ENCODE data around the gene IL16. TPM values are rescaled to one million over a fixed set of nuclear protein-coding genes. Genes with fewer than 3 reads are reported as not detected.

The IL16 gene
- total and polyA plus RNA-seq, 7 experiments from 2014 or later: 125 to 547 (median 319) TPM

- H3K36me3 Mint-ChIP-seq: no peaks in the 10 kb centered on the region
- H3K4me1 Mint-ChIP-seq: peaks cover 29 to 50% (median 38%) of the 10 kb centered on the region in 7 donors
- peaks cover 0 to 4% (median 2%) of the 10 kb centered on the region in 5 donors for H3K27me3 Mint-ChIP-seq
- ChIA-PET POLR2A (interaction anchor here (0.6 to 17.1 kb wide), 2 partner anchors 30 to 44 kb away, joined by 3 to 642 read pairs; no protein-coding TSS in a partner anchor), CTCF (no interaction called here)
- Histone ChIP-seq H3K9me3 (ENCODE audit: control insufficient read depth in 2 of 3, low read length in 3 of 3) (no peaks in the 10 kb centered on the region), H3K27me3 (ENCODE audit: control insufficient read depth in 2 of 2, insufficient read depth in 2 of 2, low read length in 2 of 2) (no peaks in the 10 kb centered on the region), H3K36me3 (ENCODE audit: control insufficient read depth in 2 of 3, insufficient read depth in 3 of 3, low read length in 3 of 3) (no peaks in the 10 kb centered on the region), H3K27ac (ENCODE audit: low read depth, low read length) (no peak overlapping the region), H3K4me1 (ENCODE audit: control insufficient read depth in 2 of 2, insufficient read depth in 2 of 2, low read length in 2 of 2) (peaks cover 9 to 22% of the 10 kb centered on the region in 2 donors), H3K4me3 (ENCODE audit: low read length) (no peak overlapping the region)
- H3K27ac Mint-ChIP-seq: peak overlapping the region in 2 of 9 donors; percentile 10 to 49
- intact Hi-C loops (cut with micrococcal nuclease): loop anchor here in 1 of 2 donors (10.0 kb wide), 1 partner anchor 215 kb away; no protein-coding TSS in a partner anchor
- ATAC-seq (no peak), DNase-seq (no peak)
- H3K9me3 Mint-ChIP-seq: no peaks in the 10 kb centered on the region
- H3K4me3 Mint-ChIP-seq: no peak overlapping the region
Measured at GRCh38 chr15:81270188-81270587, 73.5 kb downstream of the IL16 start.

- Mint-ChIP-seq H3K36me3 (peaks cover 0 to under 1% (median 0%) of the 10 kb centered on the region in 5 donors), H3K27ac (peak overlapping the region in 1 of 9 donors; percentile 10), H3K4me3 (no peak overlapping the region), H3K9me3 (no peaks in the 10 kb centered on the region), H3K27me3 (no peaks in the 10 kb centered on the region), H3K4me1 (peaks cover 26 to 50% (median 38%) of the 10 kb centered on the region in 7 donors)
- Histone ChIP-seq H3K9me3 (ENCODE audit: control insufficient read depth in 2 of 3, low read length in 3 of 3) (no peaks in the 10 kb centered on the region), H3K4me3 (ENCODE audit: low read length) (no peak overlapping the region), H3K27ac (ENCODE audit: low read depth, low read length) (no peak overlapping the region), H3K27me3 (ENCODE audit: control insufficient read depth in 2 of 2, insufficient read depth in 2 of 2, low read length in 2 of 2) (no peaks in the 10 kb centered on the region), H3K4me1 (ENCODE audit: control insufficient read depth in 2 of 2, insufficient read depth in 2 of 2, low read length in 2 of 2) (peaks cover 6 to 21% of the 10 kb centered on the region in 2 donors), H3K36me3 (ENCODE audit: control insufficient read depth in 2 of 3, insufficient read depth in 3 of 3, low read length in 3 of 3) (no peaks in the 10 kb centered on the region)
- DNase-seq: no peak
- no peak for ATAC-seq
- ChIA-PET POLR2A (interaction anchor here (17.1 kb wide), 1 partner anchor 30 kb away, joined by 642 read pairs; no protein-coding TSS in a partner anchor), CTCF (interaction anchor here (0.6 to 1.3 kb wide), 3 partner anchors 10 to 66 kb away, joined by 3 read pairs; no protein-coding TSS in a partner anchor)
- intact Hi-C loops (cut with micrococcal nuclease): loop anchor here in 1 of 2 donors (10.0 kb wide), 1 partner anchor 214 kb away; no protein-coding TSS in a partner anchor
Measured at GRCh38 chr15:81270781-81271491, 74.3 kb downstream of the IL16 start.

GRCh38 chr15:81271761-81272644 is 75.3 kb downstream of the IL16 start:
- H3K36me3 ChIP-seq (ENCODE audit: control insufficient read depth in 2 of 3, insufficient read depth in 3 of 3, low read length in 3 of 3): no peaks in the 10 kb centered on the region
- H3K27me3 ChIP-seq (ENCODE audit: control insufficient read depth in 2 of 2, insufficient read depth in 2 of 2, low read length in 2 of 2): no peaks in the 10 kb centered on the region
- no peak overlapping the region for H3K27ac ChIP-seq (ENCODE audit: low read depth, low read length)
- no peaks in the 10 kb centered on the region for H3K27me3 Mint-ChIP-seq
- no peak for DNase-seq
- ATAC-seq: no peak
- CTCF ChIA-PET: interaction anchor here (1.1 to 6.2 kb wide), 7 partner anchors 9 to 128 kb away, joined by 3 to 128 read pairs (median 3); no protein-coding TSS in a partner anchor
- H3K4me1 ChIP-seq (ENCODE audit: control insufficient read depth in 2 of 2, insufficient read depth in 2 of 2, low read length in 2 of 2): peaks cover 0 to 27% of the 10 kb centered on the region in 2 donors
- intact Hi-C loops (cut with micrococcal nuclease): loop anchor here in 1 of 2 donors (10.0 kb wide), 1 partner anchor 213 kb away; no protein-coding TSS in a partner anchor
- H3K9me3 Mint-ChIP-seq: peaks cover under 1 to 9% (median 5%) of the 10 kb centered on the region in 11 donors
- H3K4me1 Mint-ChIP-seq: peaks cover 22 to 50% (median 37%) of the 10 kb centered on the region in 7 donors
- no peak overlapping the region for H3K4me3 Mint-ChIP-seq
- POLR2A ChIA-PET: interaction anchor here (0.7 to 17.1 kb wide), 2 partner anchors 29 to 42 kb away, joined by 4 to 642 read pairs; no protein-coding TSS in a partner anchor
- peak overlapping the region in 1 of 9 donors; percentile 45 for H3K27ac Mint-ChIP-seq
- peaks cover 3 to 4% (median 4%) of the 10 kb centered on the region in 5 donors for H3K36me3 Mint-ChIP-seq
- H3K9me3 ChIP-seq (ENCODE audit: control insufficient read depth in 2 of 3, low read length in 3 of 3): no peaks in the 10 kb centered on the region
- H3K4me3 ChIP-seq (ENCODE audit: low read length): no peak overlapping the region

DNA sequence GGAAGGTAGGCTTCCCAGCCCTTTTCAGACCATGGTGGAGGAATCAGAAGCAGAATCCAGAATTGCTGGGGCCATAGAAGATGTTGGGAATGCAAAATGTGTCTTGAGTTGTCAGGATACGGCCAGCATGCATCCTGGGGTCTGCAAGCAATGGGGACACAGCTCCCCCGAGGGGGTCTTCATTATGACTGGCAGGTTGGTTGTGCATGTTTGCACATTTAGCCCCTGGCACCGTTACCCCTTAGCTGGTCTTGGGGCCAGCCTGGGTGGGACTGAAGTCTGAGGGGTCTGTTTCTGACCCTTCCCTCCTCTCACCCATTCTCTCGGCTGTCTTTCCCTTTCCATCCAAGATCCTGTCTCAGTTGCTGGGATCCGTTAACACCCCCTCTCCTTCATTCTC is 76.5 kb downstream of the IL16 start:
- no peak for DNase-seq
- peaks cover 0 to 29% of the 10 kb centered on the region in 2 donors for H3K4me1 ChIP-seq (ENCODE audit: control insufficient read depth in 2 of 2, insufficient read depth in 2 of 2, low read length in 2 of 2)
- H3K4me3 ChIP-seq (ENCODE audit: low read length): no peak overlapping the region
- peaks cover 8 to 12% (median 8%) of the 10 kb centered on the region in 5 donors for H3K36me3 Mint-ChIP-seq
- H3K27me3 Mint-ChIP-seq: no peaks in the 10 kb centered on the region
- no peaks in the 10 kb centered on the region for H3K36me3 ChIP-seq (ENCODE audit: control insufficient read depth in 2 of 3, insufficient read depth in 3 of 3, low read length in 3 of 3)
- H3K27me3 ChIP-seq (ENCODE audit: control insufficient read depth in 2 of 2, insufficient read depth in 2 of 2, low read length in 2 of 2): no peaks in the 10 kb centered on the region
- no peak overlapping the region for H3K27ac ChIP-seq (ENCODE audit: low read depth, low read length)
- H3K4me3 Mint-ChIP-seq: no peak overlapping the region
- H3K27ac Mint-ChIP-seq: no peak overlapping the region
- no peak for ATAC-seq
- intact Hi-C loops (cut with micrococcal nuclease): loop anchor here in 1 of 2 donors (10.0 kb wide), 1 partner anchor 212 kb away; no protein-coding TSS in a partner anchor
- ChIA-PET POLR2A (interaction anchor here (1.6 to 17.1 kb wide), 3 partner anchors 27 to 127 kb away, joined by 5 to 642 read pairs (median 8); no protein-coding TSS in a partner anchor), CTCF (interaction anchor here (0.9 to 6.2 kb wide), 6 partner anchors 10 to 136 kb away, joined by 3 to 128 read pairs (median 6); no protein-coding TSS in a partner anchor)
- no peaks in the 10 kb centered on the region for H3K9me3 ChIP-seq (ENCODE audit: control insufficient read depth in 2 of 3, low read length in 3 of 3)
- H3K4me1 Mint-ChIP-seq: peaks cover 21 to 53% (median 43%) of the 10 kb centered on the region in 7 donors
- H3K9me3 Mint-ChIP-seq: peaks cover 3 to 16% (median 9%) of the 10 kb centered on the region in 11 donors

DNA sequence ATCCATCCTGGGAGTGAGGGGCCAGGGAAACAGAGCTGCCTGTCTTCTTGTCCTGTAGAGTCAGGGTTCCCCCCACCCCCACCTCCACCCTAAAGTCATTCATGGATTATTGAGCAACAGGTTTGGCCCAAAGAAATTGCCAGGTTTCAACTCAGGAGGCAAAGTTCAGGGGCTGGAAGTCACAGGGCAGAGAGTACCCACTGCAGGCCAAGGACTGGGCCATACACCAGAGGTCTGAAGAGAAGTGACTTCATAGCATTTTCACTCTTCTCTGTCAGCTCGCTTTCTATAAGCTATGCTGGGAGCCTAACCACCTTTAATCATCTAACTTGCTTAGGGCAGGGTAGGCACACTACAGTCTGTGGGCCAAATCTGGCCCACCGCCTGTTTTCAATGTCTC is 77.2 kb downstream of the IL16 start:
- Histone ChIP-seq H3K27me3 (ENCODE audit: control insufficient read depth in 2 of 2, insufficient read depth in 2 of 2, low read length in 2 of 2) (no peaks in the 10 kb centered on the region), H3K36me3 (ENCODE audit: control insufficient read depth in 2 of 3, insufficient read depth in 3 of 3, low read length in 3 of 3) (no peaks in the 10 kb centered on the region), H3K27ac (ENCODE audit: low read depth, low read length) (no peak overlapping the region), H3K4me3 (ENCODE audit: low read length) (no peak overlapping the region), H3K9me3 (ENCODE audit: control insufficient read depth in 2 of 3, low read length in 3 of 3) (no peaks in the 10 kb centered on the region), H3K4me1 (ENCODE audit: control insufficient read depth in 2 of 2, insufficient read depth in 2 of 2, low read length in 2 of 2) (peaks cover 0 to 26% of the 10 kb centered on the region in 2 donors)
- H3K4me3 Mint-ChIP-seq: no peak overlapping the region
- H3K9me3 Mint-ChIP-seq: peaks cover 3 to 19% (median 9%) of the 10 kb centered on the region in 11 donors
- intact Hi-C loops (cut with micrococcal nuclease): loop anchor here in 1 of 2 donors (10.0 kb wide), 1 partner anchor 211 kb away; no protein-coding TSS in a partner anchor
- no peak for DNase-seq
- no peak overlapping the region for H3K27ac Mint-ChIP-seq
- H3K4me1 Mint-ChIP-seq: peaks cover 22 to 55% (median 49%) of the 10 kb centered on the region in 7 donors
- H3K27me3 Mint-ChIP-seq: no peaks in the 10 kb centered on the region
- no peak for ATAC-seq
- ChIA-PET POLR2A (interaction anchor here (1.2 to 17.1 kb wide), 5 partner anchors 8 to 126 kb away, joined by 4 to 642 read pairs (median 6); no protein-coding TSS in a partner anchor), CTCF (interaction anchor here (0.6 to 6.2 kb wide), 13 partner anchors 8 to 167 kb away, joined by 3 to 128 read pairs (median 6); no protein-coding TSS in a partner anchor)
- peaks cover 8 to 19% (median 10%) of the 10 kb centered on the region in 5 donors for H3K36me3 Mint-ChIP-seq
